ENCODE data around the gene MCRIP1.

The MCRIP1 gene

GRCh38 chr17:81817758-81818147 is 15.3 kb downstream of the MCRIP1 start:
- no peak for DNase-seq

GRCh38 chr17:81815646-81815986 is 17.5 kb downstream of the MCRIP1 start:
- DNase-seq: no peak

GRCh38 chr17:81814748-81815645 is 18.1 kb downstream of the MCRIP1 start:
- DNase-seq: no peak

GRCh38 chr17:81813861-81814683 is 19.0 kb downstream of the MCRIP1 start:
- no peak for DNase-seq

- DNase-seq: no peak
These were observed 19.8 kb downstream of the MCRIP1 start for GRCh38 chr17:81813371-81813684.

GRCh38 chr17:81812571-81813370 is 20.3 kb downstream of the MCRIP1 start:
- DNase-seq: no peak

- no peak for DNase-seq
These were observed 21.2 kb downstream of the MCRIP1 start for GRCh38 chr17:81811705-81812570.

GRCh38 chr17:81810892-81811704 is 22.0 kb downstream of the MCRIP1 start:
- no peak for DNase-seq

GRCh38 chr17:81810476-81810875 is 22.6 kb downstream of the MCRIP1 start:
- DNase-seq: no peak

- DNase-seq: no peak
These were observed 23.5 kb downstream of the MCRIP1 start for GRCh38 chr17:81809556-81809998.

- DNase-seq: no peak
These were observed 24.1 kb downstream of the MCRIP1 start for GRCh38 chr17:81808778-81809555.

- DNase-seq: no peak
These were observed 25.3 kb downstream of the MCRIP1 start for GRCh38 chr17:81807839-81808238.

- no peak for DNase-seq
These were observed 25.8 kb downstream of the MCRIP1 start for GRCh38 chr17:81807210-81807719.

GRCh38 chr17:81806461-81807209 is 26.5 kb downstream of the MCRIP1 start:
- DNase-seq: no peak

- DNase-seq: no peak
These were observed 27.2 kb downstream of the MCRIP1 start for GRCh38 chr17:81805707-81806460.

GRCh38 chr17:81804559-81805399 is 28.3 kb downstream of the MCRIP1 start:
- no peak for DNase-seq

GRCh38 chr17:81803728-81804558 is 29.1 kb downstream of the MCRIP1 start, which contains the start of gene GCGR:
Gene GCGR, plus strand, starts transcription at chr17:81804150. Its CDS starts 4,869 bp downstream, at chr17:81809019.
- DNase-seq: no peak
